ENCODE results near the gene SRPK2.

SRPK2 gene

DNA sequence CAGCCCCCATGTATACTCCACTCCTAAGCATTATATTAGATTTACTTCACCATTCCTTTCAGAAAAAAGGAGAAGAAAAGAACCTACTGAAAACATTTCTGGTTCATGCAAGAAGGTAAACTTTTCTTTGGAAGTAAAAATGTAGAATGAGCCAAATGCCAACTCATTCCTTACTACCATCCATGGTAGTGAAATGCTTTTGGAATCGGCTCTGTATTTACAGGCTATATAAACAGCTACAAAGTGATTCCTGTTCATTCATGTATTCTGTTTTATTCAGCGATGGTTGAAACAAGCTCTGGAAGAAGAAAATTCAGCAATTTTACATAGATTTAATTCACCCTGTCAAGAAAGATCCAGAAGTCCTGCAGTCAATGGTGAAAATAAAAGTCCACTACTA lies 283.1 kb downstream of the SRPK2 start:
- TF ChIP-seq CTCF (IDR thresholded peaks at IDR 0.05) = no peak

DNA sequence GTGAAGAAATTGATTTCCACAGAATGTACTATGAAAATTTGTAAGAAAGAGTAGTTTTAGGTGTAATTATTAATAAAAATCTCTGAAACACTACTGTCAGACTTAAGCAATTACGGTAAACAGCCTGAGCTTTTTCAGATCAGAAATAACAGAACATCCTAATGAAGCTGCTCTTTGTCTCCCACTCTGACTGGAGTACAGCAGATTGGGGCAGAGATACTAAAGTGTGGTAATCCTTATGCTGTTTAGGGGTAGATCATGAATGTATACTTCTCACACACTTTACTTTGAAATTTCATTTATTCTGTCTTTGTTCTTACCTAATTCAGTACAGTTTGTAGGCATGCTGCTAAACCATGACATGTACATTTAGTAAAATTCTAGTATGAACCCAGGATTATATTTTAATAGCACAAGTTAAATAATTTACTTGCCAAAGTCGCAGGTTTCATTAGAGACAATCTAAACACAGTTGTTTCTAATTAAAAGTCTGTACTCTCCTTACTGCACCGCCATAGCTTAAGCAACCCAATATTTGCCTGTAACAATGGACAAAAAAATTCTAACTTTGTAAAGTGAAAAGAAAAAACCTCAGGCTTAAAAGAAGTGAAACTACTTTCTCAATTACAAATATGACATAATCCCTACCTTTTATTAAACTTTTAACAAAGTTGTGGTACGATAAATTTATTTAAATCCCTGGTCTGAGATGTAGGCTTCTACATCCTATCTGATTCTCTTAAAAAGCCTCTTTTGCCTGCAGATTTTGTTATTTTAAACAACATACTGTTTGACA lies 286.0 kb downstream of the SRPK2 start:
- no peak for TF ChIP-seq CTCF (IDR thresholded peaks at IDR 0.05)

DNA sequence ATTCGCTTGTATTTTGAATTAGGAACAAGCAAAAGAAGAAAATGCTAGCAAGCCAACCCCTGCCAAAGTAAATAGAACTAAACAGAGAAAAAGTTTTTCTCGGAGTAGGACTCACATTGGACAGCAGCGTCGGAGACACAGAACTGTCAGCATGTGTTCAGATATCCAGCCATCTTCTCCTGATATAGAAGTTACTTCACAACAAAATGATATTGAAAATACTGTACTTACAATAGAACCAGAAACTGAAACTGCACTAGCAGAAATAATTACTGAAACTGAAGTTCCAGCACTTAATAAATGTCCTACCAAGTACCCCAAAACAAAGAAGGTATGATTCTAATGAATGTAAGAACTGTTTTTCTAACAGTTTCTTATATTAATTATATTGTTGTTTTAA lies 286.9 kb downstream of the SRPK2 start:
- no peak for TF ChIP-seq CTCF (IDR thresholded peaks at IDR 0.05)

- TF ChIP-seq CTCF (IDR thresholded peaks at IDR 0.05) = no peak
Measured at GRCh38 chr7:105098863-105099515, 289.7 kb downstream of the SRPK2 start.

DNA sequence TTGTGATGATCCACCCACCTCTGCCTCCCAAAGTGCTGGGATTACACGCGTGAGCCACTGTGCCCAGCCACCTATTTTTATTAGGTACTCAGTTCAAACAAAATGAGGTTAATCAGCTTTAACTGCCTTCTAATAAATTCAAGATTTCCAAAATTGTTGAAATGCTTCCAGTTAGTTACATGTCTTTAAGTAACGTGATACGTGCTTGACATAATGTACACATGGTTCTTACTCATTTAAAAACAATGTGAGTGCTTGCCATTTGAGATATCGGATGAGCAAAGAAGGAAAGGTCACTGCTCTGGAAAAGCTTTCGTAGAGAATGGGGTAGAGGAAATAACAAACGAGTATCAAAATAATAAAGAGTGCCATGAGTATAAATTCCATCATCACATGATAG lies 291.1 kb downstream of the SRPK2 start:
- TF ChIP-seq CTCF (IDR thresholded peaks at IDR 0.05) = no peak

- TF ChIP-seq CTCF (IDR thresholded peaks at IDR 0.05) = no peak
Measured at GRCh38 chr7:105096306-105096705, 292.4 kb downstream of the SRPK2 start.

DNA sequence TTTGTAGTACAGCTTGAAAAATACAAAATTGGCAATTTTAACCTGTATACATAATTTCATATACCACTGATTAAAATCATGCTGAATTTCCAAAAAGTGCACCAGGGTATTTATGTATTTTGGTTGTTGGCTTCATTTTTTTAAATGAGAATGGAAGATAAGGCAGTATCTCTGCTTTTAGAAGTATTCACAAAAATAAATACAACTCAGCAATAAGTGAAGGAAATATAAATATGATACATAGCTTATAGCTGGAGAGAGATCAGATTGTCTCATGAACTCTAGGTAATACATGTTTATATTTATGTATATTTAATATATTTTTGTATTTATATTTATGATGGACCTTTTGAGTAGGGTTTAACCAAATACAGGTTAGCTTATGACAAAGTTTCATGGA lies 293.8 kb downstream of the SRPK2 start:
- no peak for TF ChIP-seq CTCF (IDR thresholded peaks at IDR 0.05)
